Measurements from ENCODE around the gene APOBEC3C. TPM values are rescaled to one million over a fixed set of nuclear protein-coding genes. Genes with fewer than 3 reads are reported as not detected.
A peak's percentile ranks its signal among the peaks of the same experiment; 100 is the strongest.
"Not testable (repeated sequence)": the region's sequence is repeated elsewhere in the genome, so short reads cannot be mapped to it uniquely, and the experiment has no call there.

APOBEC3C gene
- total RNA-seq, 2 donors from 2014 or later = 35.9 to 39.8 TPM

- H3K27ac Mint-ChIP-seq = peak within 1 kb of the TSS; percentile 93
- peaks cover 28% of the 10 kb centered on the region for H3K4me1 Mint-ChIP-seq
- not testable (repeated sequence) for H3K36me3 Mint-ChIP-seq (ENCODE audit: low read depth); H3K27me3 Mint-ChIP-seq; H3K9me3 ChIP-seq (ENCODE audit: control insufficient read depth, low read length, poor library complexity, severe bottlenecking)
- ATAC-seq (peak; percentile 95), DNase-seq (peak; percentile 46 to 56 (median 52))
- peak within 1 kb of the TSS; percentile 92 for H3K4me3 Mint-ChIP-seq
Observed at GRCh38 chr22:39040538-39041296, 26.7 kb downstream of the APOBEC3C start, which contains the start of gene APOBEC3F. Gene APOBEC3F (plus strand): TSS chr22:39040864. CDS start chr22:39040961, 97 bp downstream.

- DNase-seq (no peak), ATAC-seq (no peak)
- Mint-ChIP-seq H3K4me3 (peak overlapping the region; percentile 92), H3K36me3 (ENCODE audit: low read depth) (no peaks in the 10 kb centered on the region), H3K4me1 (peaks cover 28% of the 10 kb centered on the region), H3K27me3 (no peaks in the 10 kb centered on the region), H3K27ac (peak overlapping the region; percentile 93)
- H3K9me3 ChIP-seq (ENCODE audit: control insufficient read depth, low read length, poor library complexity, severe bottlenecking) = no peaks in the 10 kb centered on the region
Observed at GRCh38 chr22:39041908-39042307, 27.9 kb downstream of the APOBEC3C start.

DNA sequence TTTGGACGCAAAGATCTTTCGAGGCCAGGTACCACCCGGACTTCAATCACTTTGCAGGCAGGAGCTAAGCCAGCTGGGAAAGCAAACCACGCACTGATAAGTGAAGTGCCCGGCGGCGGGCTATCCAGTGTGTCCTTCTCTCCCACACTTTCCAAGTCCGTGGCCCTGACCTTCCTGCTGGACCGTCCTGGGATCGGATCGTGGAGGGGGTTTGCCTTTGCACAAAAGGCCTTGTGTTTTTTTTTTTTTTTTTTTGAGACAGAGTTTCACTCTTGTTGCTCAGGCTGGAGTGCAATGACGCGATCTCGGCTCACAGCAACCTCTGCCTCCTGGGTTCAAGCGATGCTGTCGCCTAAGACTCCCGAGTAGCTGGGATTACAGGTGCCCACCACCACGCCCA lies 29.0 kb downstream of the APOBEC3C start:
- not testable (repeated sequence) for H3K27ac Mint-ChIP-seq; ATAC-seq; H3K27me3 Mint-ChIP-seq; DNase-seq; H3K36me3 Mint-ChIP-seq (ENCODE audit: low read depth); H3K4me3 Mint-ChIP-seq; H3K9me3 ChIP-seq (ENCODE audit: control insufficient read depth, low read length, poor library complexity, severe bottlenecking)
- H3K4me1 Mint-ChIP-seq = peaks cover 24% of the 10 kb centered on the region

DNA sequence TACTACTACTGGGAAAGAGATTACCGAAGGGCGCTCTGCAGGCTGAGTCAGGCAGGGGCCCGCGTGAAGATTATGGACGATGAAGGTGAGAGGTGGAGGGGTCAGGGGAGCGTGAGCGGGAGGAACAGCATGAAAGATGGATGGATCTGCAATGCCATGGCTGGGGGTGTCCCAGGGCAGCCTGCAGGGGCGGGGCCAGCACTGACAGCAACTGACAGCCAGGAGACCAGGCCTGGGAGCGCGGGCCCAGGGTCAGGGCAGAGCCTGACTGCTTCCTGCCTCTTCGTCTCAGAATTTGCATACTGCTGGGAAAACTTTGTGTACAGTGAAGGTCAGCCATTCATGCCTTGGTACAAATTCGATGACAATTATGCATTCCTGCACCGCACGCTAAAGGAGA lies 31.1 kb downstream of the APOBEC3C start:
- not testable (repeated sequence) for ATAC-seq; H3K27me3 Mint-ChIP-seq; H3K9me3 ChIP-seq (ENCODE audit: control insufficient read depth, low read length, poor library complexity, severe bottlenecking); DNase-seq; H3K27ac Mint-ChIP-seq; H3K4me3 Mint-ChIP-seq; H3K36me3 Mint-ChIP-seq (ENCODE audit: low read depth)
- H3K4me1 Mint-ChIP-seq = peaks cover 18% of the 10 kb centered on the region

DNA sequence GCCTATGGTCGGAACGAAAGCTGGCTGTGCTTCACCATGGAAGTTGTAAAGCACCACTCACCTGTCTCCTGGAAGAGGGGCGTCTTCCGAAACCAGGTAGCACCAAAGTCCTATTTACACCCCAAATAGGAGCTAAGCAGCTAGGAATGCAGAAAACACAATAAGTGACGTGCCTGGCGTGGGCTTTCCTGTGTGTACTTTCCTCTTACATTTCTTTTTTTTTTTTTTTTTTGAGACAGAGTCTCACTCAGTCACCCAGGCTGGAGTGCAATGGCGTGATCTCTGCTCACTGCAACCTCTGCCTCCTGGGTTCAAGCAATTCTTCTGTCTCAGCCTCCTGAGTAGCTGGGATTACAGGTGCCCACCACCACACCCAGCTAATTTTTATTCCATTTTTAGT lies 35.4 kb downstream of the APOBEC3C start:
- not testable (repeated sequence) for H3K36me3 Mint-ChIP-seq (ENCODE audit: low read depth); H3K27ac Mint-ChIP-seq; H3K27me3 Mint-ChIP-seq; H3K9me3 ChIP-seq (ENCODE audit: control insufficient read depth, low read length, poor library complexity, severe bottlenecking); H3K4me3 Mint-ChIP-seq; DNase-seq; ATAC-seq
- H3K4me1 Mint-ChIP-seq = peaks cover 12% of the 10 kb centered on the region

DNA sequence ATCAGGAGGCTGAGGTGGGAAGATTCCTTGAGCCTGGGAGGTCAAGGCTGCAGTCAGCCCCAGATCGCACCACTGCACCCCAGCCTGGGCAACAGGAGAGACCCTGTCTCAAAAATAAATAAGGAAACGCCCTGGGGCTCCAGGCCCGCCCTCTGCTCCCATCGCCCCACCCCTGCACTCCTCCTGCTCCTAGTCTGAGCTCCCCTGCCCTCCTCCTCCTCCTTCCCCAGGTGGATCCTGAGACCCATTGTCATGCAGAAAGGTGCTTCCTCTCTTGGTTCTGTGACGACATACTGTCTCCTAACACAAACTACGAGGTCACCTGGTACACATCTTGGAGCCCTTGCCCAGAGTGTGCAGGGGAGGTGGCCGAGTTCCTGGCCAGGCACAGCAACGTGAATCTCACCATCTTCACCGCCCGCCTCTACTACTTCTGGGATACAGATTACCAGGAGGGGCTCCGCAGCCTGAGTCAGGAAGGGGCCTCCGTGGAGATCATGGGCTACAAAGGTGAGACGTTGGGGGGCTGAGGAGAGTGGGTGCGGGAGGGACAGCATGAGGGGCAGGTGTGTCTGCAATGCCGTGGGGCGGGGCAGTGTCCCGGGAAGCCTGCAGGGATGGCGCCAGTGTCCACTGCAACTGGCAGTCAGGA lies 37.9 kb downstream of the APOBEC3C start:
- H3K9me3 ChIP-seq (ENCODE audit: control insufficient read depth, low read length, poor library complexity, severe bottlenecking); H3K36me3 Mint-ChIP-seq (ENCODE audit: low read depth); DNase-seq; H3K4me1 Mint-ChIP-seq; H3K27ac Mint-ChIP-seq; H3K4me3 Mint-ChIP-seq; H3K27me3 Mint-ChIP-seq; ATAC-seq: not testable (repeated sequence)

DNA sequence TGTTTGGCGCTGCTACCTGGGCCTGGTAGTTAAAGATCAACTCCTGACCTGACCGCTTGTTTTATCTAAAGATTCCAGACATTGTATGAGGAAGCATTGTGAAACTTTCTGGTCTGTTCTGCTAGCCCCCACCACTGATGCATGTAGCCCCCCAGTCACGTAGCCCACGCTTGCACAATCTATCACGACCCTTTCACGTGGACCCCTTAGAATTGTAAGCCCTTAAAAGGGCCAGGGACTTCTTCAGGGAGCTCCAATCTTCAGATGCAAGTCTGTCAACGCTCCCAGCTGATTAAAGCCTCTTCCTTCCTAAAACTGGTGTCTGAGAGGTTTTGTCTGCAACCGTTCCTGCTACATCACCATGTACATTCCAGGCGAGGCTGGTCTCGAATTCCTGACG lies 41.6 kb downstream of the APOBEC3C start:
- H3K36me3 Mint-ChIP-seq (ENCODE audit: low read depth) = no peaks in the 10 kb centered on the region
- no peak overlapping the region for H3K27ac Mint-ChIP-seq
- H3K9me3 ChIP-seq (ENCODE audit: control insufficient read depth, low read length, poor library complexity, severe bottlenecking) = no peaks in the 10 kb centered on the region
- DNase-seq (no peak), ATAC-seq (no peak)
- H3K27me3 Mint-ChIP-seq = no peaks in the 10 kb centered on the region
- H3K4me1 Mint-ChIP-seq = peaks cover 3% of the 10 kb centered on the region
- no peak overlapping the region for H3K4me3 Mint-ChIP-seq

DNA sequence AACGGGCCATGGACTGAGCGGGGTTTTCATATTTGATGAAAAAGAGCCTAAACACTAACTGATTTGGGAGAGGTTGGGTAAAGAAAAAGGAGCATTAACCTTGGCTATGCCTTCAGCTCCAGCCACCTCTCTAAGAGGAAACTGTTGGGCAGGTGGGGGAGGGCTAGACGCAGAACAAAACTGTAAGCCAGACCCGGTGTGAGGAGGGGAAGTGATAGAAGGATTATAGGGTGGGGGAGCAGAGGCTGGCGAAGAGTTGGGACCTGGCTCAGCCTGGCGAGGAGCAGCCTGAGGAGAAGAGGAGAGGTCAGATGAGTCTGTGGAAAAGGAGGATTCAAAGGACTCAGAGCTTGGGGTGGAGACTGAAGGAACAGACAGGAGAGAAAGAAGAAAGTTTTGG lies 47.2 kb downstream of the APOBEC3C start:
- not testable (repeated sequence) for H3K36me3 Mint-ChIP-seq (ENCODE audit: low read depth)

GRCh38 chr22:39061951-39062350 lies 47.9 kb downstream of the APOBEC3C start:
- H3K27me3 Mint-ChIP-seq; ATAC-seq; H3K9me3 ChIP-seq (ENCODE audit: control insufficient read depth, low read length, poor library complexity, severe bottlenecking); H3K4me1 Mint-ChIP-seq; H3K36me3 Mint-ChIP-seq (ENCODE audit: low read depth); H3K27ac Mint-ChIP-seq; DNase-seq; H3K4me3 Mint-ChIP-seq: not testable (repeated sequence)

More for the DNA sequence above, 47.2 kb downstream of the APOBEC3C start:
- H3K4me1 Mint-ChIP-seq; H3K4me3 Mint-ChIP-seq; H3K9me3 ChIP-seq (ENCODE audit: control insufficient read depth, low read length, poor library complexity, severe bottlenecking); ATAC-seq; H3K27ac Mint-ChIP-seq; H3K27me3 Mint-ChIP-seq; DNase-seq: not testable (repeated sequence)

DNA sequence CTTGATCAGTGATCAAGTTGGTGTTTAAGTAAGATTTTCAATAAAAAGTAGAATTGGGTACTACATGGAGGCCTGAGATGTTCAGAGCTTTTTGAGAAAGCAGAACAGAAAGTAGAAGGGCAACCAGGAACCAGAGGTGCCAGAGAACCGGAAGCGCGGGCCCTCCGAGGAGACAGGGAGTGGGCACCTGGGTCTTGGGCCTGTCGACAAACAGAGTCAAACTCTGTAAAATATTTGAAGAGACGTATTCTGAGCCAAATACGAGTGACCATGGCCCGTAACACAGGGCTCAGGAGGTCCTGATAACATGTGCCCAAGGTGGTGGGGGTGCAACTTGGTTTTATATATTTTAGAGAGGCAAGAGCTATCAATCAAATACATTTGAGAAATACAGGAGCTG lies 49.8 kb downstream of the APOBEC3C start:
- not testable (repeated sequence) for H3K4me3 Mint-ChIP-seq, H3K27ac Mint-ChIP-seq
- peak; percentile 63 for ATAC-seq

GRCh38 chr22:39066442-39067276 lies 52.6 kb downstream of the APOBEC3C start:
- H3K27ac Mint-ChIP-seq; H3K4me1 Mint-ChIP-seq; H3K27me3 Mint-ChIP-seq; H3K36me3 Mint-ChIP-seq (ENCODE audit: low read depth); DNase-seq; ATAC-seq; H3K4me3 Mint-ChIP-seq; H3K9me3 ChIP-seq (ENCODE audit: control insufficient read depth, low read length, poor library complexity, severe bottlenecking): not testable (repeated sequence)

More for the DNA sequence above, 49.8 kb downstream of the APOBEC3C start:
- H3K36me3 Mint-ChIP-seq (ENCODE audit: low read depth); H3K9me3 ChIP-seq (ENCODE audit: control insufficient read depth, low read length, poor library complexity, severe bottlenecking); H3K27me3 Mint-ChIP-seq; H3K4me1 Mint-ChIP-seq; DNase-seq: not testable (repeated sequence)

DNA sequence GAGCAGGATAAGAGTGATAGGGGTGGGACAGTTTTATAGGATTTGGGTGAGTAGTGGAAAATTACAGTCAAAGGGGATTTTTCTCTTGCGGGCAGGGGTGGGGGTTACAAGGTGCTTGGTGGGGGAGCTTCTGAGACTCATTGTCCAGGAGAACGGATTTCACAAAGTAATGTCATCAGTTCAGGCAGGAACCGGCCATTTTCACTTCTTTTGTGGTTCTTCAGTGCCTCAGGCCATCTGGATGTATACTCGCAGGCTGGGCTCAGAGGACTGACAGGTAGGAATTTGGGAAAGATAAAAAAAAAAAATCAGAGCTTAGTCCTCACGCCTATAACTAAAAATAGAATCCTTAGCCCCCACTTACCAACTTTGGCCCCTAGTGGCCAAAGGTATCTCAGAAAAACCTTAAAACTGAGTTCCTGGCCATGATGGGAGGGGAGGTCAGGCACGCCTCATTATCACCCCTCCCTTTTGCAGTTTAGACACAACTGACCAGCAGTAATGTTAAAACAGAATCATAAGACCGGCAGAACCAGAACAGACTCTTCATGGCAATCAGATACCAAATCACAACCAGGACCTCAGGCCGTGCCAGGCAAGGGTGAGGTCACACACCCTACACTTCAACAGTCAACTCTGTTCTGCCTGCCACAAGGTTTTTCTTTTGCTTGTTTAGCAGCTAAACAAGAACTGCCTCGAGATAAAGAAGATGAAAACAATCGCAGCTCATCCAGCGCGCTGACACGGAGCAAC lies 54.2 kb downstream of the APOBEC3C start:
- Mint-ChIP-seq H3K27me3 (no peaks in the 10 kb centered on the region), H3K36me3 (ENCODE audit: low read depth) (no peaks in the 10 kb centered on the region), H3K27ac (no peak overlapping the region), H3K4me1 (peaks cover 6% of the 10 kb centered on the region), H3K4me3 (no peak overlapping the region)
- DNase-seq = no peak
- H3K9me3 ChIP-seq (ENCODE audit: control insufficient read depth, low read length, poor library complexity, severe bottlenecking) = no peaks in the 10 kb centered on the region
- ATAC-seq = no peak
